ENCODE data around the gene TMEM120B.
"Not testable (repeated sequence)": the region's sequence is repeated elsewhere in the genome, so short reads cannot be mapped to it uniquely, and the experiment has no call there.

The TMEM120B gene

GRCh38 chr12:121784460-121784859, 71.9 kb downstream of the TMEM120B start:
- TF ChIP-seq CTCF (conservative IDR thresholded peaks at IDR 0.05) (no peak), ZFX (IDR thresholded peaks at IDR 0.05) (no peak)
- no peak overlapping the region for H3K27ac ChIP-seq

DNA sequence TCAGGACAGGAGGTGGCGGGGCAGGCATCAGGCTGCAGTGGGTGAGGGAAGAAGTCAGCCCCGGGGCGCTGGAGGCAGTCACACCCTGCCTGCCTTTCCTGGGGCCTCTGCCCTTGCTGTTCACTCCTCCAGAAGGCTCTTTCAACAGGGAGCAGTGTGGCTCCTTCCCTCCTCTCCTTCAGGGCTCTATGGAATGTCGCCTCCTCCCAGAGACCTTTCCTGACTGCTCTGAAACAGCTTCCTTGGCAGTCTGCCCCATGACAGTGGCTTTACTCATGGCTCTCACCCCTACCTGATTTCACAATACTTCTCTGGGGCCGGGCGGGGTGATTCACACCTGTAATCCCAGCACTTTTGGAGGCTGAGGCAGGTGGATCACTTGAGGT, 73.9 kb downstream of the TMEM120B start:
- no peak for TF ChIP-seq CTCF (conservative IDR thresholded peaks at IDR 0.05)
- peak overlapping the region; percentile 20 for H3K27ac ChIP-seq

DNA sequence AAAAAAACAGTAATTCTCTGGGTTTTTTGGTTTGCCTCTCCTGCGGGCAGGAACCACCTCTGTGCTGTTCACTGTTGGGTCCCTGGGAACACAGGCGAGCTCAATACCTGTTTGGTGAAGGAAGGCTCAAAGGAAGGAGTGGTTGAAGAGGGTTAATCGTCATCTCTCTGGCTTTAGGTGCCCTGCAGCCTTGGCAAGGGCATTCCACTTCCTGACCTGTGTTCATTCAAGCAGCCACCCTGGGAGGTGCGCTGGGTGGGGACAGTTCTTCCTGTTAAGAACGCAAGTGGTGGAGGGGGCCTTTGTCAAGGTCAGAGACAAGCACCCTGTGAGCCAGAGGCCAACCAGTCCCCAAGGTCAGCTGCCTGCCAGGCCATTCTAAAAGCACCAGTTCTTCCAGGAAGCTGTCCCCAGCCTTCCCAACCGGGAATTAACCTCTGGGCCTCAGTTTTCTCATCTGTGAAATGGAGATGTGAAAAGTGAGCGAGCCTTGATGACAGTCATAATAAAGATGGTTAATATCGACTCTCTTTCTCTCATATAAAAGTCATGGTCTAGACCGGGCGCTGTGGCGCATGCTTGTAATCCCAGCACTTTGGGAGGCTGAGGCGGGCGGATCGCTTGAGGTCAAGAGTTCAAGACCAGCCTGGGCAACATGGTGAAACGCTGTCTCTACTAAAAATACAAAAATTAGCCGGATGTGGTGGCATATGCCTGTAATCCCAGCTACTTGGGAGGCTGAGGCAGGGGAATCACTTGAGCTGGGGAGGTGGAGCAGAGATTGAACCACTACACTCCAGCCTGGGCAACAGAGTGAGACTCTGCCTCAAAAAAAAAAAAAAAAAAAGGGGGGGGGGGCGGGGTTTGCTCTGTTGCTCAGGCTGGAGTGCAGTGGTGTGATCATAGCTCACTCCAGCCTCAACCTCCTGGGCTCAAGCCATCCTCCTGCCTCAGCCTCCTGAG, 74.8 kb downstream of the TMEM120B start:
- TF ChIP-seq ZFX (IDR thresholded peaks at IDR 0.05), result no peak
- TF ChIP-seq CTCF (conservative IDR thresholded peaks at IDR 0.05), result no peak
- H3K27ac ChIP-seq, result peak overlapping the region; percentile 20

DNA sequence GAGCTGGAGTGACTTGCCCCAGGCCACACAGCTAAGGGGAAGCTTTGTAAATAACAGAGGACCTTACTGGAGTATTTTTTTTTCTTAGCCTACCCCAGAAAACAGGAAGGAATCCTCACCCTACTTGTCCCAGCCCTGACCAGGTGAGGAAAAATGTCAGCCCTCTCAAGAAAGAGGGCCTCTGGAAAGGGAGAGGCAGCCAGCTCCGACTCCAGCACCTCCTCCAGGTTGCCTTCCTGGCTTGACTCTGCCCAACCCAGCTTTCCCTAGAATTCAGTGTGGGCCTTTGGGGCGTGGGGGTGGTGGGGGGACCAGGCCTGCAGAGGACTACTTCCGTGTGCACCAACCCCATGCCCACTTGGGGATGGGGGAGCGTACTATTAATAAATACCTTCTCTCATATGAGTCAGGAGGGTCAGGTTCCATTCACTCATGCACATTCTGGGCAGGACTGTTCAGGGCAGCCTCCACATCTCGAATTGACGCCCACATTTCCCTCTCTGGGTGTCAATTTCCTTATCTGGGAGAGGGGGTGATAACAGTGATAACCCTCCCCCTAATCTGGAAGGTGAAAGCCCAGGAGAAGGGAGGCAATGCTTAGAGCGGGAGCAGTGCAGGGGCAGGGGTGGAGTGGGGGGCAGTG, 75.7 kb downstream of the TMEM120B start:
- H3K27ac ChIP-seq, result no peak overlapping the region
- TF ChIP-seq CTCF (conservative IDR thresholded peaks at IDR 0.05) (no peak), ZFX (IDR thresholded peaks at IDR 0.05) (no peak)

DNA sequence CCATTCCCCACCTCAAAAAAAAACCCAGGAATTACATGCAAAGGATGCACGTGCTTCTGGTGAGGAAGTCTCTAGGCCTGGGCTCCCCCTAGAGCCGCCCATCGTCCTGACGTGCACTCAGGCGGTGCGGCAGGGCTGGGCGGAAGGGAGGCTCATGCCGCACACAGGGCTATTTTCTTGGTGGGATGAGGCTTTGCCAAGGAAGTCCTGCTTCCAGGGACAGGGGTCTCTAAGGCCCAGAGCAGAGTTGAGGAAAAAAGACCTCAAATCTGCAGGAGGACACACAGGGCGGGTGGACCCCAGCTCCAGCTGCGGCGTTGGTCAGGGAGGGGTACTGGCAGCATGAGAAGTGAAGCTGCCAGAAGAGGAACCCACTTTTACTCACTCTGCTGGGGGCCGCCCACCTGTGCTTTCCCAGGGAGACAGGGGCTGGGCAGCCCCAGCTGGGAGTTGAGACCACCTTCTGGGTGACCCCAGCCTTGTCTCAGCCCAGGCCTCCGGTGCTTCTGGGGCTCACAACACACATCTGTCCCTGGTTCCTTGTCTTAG, 76.8 kb downstream of the TMEM120B start:
- no peak overlapping the region for H3K27ac ChIP-seq
- TF ChIP-seq CTCF (conservative IDR thresholded peaks at IDR 0.05) (no peak), ZFX (IDR thresholded peaks at IDR 0.05) (no peak)

DNA sequence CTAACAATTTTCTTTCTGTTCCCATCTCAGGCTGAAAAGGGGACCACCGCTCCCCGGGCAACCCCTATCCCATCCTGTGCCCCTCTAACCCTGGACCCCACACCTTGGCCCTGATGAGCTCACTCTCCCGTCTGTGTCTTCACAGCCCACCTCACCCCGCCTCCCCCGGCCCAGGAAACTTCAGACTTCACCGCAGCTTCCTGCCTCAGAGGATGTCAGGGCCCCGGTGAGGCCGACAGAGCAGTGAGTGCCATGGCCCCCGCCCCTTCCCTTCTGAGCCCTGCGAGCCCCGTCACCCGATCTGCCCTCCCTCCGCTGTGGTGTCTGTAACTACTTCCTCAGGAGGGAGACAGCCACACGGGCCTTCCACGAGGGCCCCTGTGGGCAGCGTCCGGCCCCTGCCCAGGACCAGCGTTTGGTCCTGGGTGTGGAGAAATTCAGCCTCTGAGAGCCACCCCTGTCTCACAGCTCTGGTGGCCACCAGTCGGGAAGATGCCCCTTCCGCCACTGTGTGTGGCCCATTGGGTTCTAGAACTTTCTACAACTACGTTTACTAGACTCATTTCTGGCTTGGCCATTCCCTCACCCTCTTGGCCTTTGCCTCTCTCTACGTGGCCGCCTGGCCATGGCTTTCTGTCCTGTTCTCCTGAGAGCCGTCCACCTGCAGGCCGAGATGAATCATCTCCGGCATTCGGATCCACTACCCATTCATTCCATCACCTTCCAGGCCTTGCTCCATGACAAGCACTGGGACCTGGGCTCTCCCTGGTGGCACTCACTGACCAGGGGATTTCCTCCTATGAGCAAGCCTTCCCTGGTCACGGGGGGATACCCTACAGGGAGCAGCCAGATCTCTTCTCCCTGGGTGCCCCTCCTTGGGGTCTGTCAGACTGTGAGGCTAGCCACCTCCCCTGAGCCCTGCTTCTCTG, 77.5 kb downstream of the TMEM120B start:
- H3K27ac ChIP-seq, result no peak overlapping the region
- TF ChIP-seq CTCF (conservative IDR thresholded peaks at IDR 0.05) (no peak), ZFX (IDR thresholded peaks at IDR 0.05) (no peak)

DNA sequence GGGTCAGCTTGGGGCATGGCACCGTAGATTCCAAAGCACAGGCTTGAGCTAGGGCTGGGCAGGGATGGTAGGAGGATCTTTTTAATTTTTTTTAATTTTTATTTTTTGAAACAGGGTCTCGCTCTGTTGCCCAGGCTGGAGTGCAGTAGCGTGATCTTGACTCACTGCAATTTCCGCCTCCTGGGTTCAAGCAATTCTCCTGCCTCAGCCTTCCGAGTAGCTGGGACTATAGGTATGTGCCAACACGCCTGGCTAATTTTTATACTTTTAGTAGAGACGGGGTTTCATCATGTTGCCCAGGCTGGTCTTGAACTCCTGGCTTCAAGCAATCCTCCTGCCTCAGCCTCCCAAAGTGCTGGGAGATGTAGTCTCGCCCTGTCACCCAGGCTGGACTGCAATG, 78.2 kb downstream of the TMEM120B start:
- H3K27ac ChIP-seq, result not testable (repeated sequence)
